Measurements from ENCODE around the gene EAF1. TPM values are rescaled to one million over a fixed set of nuclear protein-coding genes. Genes with fewer than 3 reads are reported as not detected.
"Not testable (repeated sequence)": the region's sequence is repeated elsewhere in the genome, so short reads cannot be mapped to it uniquely, and the experiment has no call there.

EAF1 gene
- total RNA-seq, 1 donor from 2014 or later: 18.9 TPM

DNA sequence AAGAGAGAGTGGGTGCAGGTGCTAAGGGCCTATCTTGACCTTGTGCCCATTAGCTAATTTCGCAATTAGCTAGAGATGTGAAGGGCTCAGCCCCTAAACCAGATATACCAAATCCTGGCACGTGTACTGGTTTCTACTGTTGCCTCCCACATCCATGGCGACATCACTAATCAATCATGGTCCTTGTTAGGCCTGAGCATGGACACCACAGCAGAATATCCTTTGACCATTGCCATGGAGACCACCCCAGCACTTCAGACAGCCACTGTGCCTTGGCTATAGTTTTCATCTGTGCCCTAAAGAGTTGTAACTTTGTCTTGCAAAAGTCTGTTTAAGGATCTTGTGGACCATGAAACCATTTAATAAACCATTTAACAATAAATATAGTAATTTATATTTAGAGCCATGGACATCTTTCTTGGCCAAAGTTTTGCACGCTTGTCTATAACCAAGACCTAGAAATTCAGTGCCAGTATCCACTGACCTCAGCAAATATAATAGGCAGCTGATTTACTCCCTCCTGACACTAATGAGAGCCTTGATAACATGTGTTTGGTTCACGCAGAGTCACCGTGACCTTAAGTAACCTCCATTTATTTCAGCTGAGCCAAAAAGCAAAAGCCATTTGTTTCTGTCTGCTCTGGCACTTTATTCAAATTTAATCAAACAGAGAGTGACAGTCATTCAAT, 50.7 kb downstream of the EAF1 start:
- DNase-seq (ENCODE audit: low spot score): no peak

- DNase-seq (ENCODE audit: low spot score): no peak
Measured at GRCh38 chr3:15478640-15478979, 51.2 kb downstream of the EAF1 start.

- DNase-seq (ENCODE audit: low spot score): no peak
Measured at GRCh38 chr3:15479400-15480224, 52.2 kb downstream of the EAF1 start.

DNA sequence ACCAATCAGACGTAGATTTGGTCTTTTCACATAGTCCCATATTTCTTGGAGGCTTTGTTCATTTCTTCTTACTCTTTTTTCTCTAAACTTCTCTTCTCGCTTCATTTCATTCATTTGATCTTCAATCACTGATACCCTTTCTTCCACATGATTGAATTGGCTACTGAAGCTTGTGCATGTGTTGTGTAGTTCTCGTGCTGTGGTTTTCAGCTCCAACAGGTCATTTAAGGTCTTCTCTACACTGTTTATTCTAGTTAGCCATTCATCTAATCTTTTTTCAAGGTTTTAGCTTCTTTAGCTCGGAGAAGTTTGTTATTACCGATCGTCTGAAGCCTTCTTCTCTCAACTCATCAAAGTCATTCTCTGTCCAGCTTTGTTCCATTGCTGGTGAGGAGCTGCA, 57.2 kb downstream of the EAF1 start:
- not testable (repeated sequence) for DNase-seq (ENCODE audit: low spot score)

- no peak for DNase-seq (ENCODE audit: low spot score)
Measured at GRCh38 chr3:15486020-15486419, 58.6 kb downstream of the EAF1 start.

- DNase-seq (ENCODE audit: low spot score): no peak
Measured at GRCh38 chr3:15486979-15487378, 59.6 kb downstream of the EAF1 start.

DNA sequence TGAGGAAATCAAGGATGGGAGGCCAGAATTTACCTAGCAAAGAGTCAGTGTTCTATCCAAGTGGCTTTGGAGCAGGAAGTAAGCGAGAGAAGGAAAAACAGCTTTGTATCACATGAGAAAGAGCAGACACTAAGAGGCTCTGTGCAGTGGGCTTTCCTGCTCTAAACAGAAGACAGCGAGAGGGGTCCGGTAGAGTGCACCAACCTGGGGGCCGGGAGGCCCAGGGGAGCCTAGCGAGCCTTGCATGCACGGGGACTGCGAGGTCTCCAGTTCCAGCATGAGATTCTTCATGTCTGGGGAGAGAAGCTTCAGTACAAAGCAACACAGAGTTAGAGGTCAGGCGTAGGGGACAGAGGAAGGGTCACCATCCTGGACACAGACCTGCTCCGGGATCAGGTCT, 60.6 kb downstream of the EAF1 start:
- no peak for DNase-seq (ENCODE audit: low spot score)

DNA sequence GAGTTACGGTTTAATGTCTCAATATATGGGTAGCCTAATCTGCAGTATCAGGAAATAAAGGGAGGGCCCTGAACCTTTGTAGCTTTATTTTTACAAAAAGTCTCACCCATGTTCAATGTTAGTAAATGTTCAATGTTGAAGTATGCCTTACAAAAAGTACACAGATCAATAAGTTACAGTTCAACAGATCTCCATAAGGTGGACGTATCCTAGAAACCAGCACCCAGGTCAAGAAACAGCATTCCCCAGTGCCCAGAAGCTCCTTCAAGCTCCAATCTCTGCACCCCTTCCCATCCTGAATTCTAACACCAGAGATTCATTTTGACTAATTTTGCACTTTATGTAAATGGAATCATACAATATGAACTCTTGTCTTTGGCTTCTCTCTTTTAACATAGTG, 62.8 kb downstream of the EAF1 start:
- DNase-seq (ENCODE audit: low spot score): peak; percentile 1

GRCh38 chr3:15491143-15491542, 63.7 kb downstream of the EAF1 start:
- DNase-seq (ENCODE audit: low spot score): peak; percentile 81

Other genes with a start within 250 kb of the EAF1 start
- 41.3 TPM for gene CAPN7, start 221.4 kb upstream of the EAF1 start, total RNA-seq
- 108 TPM for gene SH3BP5, start 95.0 kb upstream of the EAF1 start, total RNA-seq
- 12.1 TPM for gene METTL6, start 54 bp upstream of the EAF1 start, total RNA-seq
- gene COLQ, start 94.1 kb downstream of the EAF1 start, total RNA-seq: 0.74 TPM
- 20.7 TPM for gene HACL1, start 174.0 kb downstream of the EAF1 start, total RNA-seq
- 36.8 TPM for gene BTD, start 174.1 kb downstream of the EAF1 start, total RNA-seq